Stimulated activated CD4-positive, alpha-beta T cell treated with anti-CD3 and anti-CD28 coated beads, Interleukin-12 subunit alpha, Interleukin-12 subunit beta, amount 100 ng/mL, for 48 hours (primary cell): ENCODE data around the gene MIPEP.
A peak's percentile ranks its signal among the peaks of the same experiment; 100 is the strongest.

Experiments used
- DNase-seq, 3 donors: peaks; one replicate each; pipeline ENCODE4 v3.0.0-alpha.2; 2020; ENCODE audit warnings: low read depth in 2 of 3, low spot score in 1 of 3

MIPEP gene

DNA sequence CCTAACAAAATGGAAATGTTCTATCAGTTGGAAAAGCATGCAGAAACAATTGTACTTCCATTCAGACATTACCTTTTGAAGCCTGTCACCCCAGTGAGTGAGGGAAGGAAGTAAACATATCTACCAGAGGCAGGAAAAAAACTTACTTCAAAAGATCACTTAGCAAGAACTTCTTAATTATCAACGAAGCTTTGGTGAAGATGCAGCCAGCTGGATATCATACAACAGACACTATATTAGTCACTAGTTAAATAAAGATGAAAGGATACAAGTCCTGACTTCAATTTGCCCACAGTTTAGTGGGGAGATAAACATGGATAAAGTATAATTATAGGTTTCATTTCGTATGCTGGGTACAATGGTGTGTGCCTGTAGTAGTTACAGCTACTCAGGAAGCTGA, 170.2 kb downstream of the MIPEP start:
- DNase-seq: no peak

DNA sequence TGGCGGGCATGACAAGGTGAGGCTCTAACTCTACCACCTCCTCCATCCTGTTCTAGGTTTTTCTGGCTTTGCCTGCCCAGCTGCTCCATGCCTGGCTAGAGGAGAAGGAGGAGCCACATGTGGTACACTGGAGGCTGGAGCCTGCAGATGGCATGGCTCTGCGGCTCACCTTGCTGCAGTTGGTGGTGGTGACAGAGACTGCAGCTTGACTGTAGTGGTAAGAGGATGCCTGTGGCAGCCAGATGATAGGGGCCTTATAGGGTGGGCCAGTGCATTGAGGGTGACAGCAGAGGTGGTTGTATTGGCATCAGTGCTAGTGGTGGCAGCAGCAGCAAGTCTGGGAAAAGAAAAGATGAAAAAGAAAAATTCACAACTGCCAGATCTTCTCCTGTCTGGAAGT, 172.8 kb downstream of the MIPEP start:
- no peak for DNase-seq

DNA sequence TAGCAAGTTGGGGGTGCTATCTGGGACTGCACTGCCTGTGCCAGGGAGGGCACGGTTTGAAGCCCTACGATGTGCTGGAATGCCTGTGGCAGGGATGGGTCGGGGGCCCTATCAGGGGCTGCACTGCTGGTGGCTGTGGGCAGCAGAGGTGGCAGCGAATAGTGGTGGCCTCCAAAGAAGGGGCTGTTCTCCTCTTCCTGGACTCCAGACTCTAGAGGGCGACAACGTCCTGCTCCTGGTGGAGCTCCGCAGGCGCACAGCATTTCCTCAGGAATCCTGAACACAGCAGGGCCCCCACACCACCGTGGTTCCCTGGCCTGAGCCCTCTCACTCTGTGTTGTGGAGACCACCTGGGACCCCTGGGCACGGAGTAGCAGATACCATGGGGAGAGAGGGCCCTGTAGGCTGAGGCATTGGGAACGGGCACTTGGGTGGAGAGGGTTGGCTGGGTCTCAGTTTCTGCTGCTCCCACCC, 173.4 kb downstream of the MIPEP start:
- peak in 1 of 3 donors; percentile 15 for DNase-seq

- no peak for DNase-seq
These were observed 174.0 kb downstream of the MIPEP start for GRCh38 chr13:23715092-23715761.

DNA sequence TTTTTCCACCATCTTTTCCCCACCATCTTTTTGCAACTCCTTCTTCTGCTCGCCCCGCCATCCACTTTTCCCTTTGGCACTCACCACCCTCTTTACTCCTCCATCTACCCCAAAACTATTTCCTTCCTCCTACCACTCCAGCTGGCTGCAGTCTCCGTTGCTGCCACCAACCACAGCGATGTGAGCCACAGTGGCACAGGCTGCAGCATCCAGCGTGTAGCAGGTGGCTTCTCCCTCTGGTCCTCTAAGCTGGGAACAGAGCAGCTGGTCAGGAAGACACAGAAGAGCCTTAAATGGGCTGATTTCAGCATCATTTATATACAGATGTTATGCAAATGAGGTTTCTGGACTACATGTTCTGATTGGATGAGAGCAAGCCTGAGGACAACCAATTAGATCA, 174.5 kb downstream of the MIPEP start:
- DNase-seq: no peak

DNA sequence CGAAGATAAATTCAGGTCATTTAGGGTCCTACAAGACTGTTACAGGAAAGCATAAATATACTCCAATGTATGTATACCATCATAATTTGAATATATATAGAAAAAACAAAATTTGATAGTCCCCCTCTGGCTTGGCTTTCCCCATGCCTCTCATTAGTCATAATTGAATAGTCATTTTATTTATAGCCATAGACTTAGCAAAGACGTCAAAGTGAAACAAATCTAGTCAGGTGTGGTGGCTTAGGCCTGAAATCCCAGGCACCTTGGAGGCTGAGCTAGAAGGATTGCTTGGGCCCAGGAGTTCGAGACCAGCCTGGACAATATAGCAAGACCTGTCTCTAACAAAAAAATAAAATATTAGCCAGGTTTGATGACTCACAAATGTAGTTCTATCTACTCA, 177.8 kb downstream of the MIPEP start:
- DNase-seq: no peak

DNA sequence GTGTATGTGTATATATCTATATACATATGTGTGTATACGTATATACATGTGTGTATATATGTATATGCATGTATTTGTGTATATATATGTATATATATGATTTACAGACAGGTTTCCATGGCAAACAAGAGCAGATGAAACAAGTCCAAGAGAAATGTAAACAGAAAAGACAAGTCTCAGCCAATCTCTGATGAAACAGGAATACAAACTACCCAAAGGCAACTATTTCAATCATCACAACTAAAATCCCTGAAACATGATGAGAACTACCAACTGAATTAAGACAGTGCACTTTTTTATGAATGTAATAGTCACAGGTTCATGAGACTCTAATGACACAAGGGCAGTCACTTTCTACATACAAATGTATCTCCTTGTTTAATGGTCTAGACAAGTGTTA, 178.8 kb downstream of the MIPEP start:
- DNase-seq: no peak

DNA sequence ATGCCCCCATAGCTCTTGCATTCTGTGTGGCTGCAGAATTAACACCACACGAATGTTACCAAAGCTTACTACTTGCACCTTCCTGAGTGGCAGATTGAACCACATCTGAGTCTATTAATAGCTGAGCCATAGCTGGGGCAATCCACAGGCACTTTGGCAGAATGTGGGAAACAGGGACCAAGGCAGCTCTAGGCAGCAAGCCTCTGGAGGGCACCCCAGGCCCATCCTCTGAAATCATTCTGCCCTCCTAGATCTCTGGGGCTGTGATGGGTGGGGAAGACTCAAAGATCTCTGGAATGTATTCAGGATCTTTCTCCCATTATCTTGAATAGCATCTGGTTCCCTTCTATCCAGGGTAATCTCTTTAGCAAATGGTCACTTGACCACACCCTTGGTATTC, 179.7 kb downstream of the MIPEP start:
- DNase-seq: no peak

DNA sequence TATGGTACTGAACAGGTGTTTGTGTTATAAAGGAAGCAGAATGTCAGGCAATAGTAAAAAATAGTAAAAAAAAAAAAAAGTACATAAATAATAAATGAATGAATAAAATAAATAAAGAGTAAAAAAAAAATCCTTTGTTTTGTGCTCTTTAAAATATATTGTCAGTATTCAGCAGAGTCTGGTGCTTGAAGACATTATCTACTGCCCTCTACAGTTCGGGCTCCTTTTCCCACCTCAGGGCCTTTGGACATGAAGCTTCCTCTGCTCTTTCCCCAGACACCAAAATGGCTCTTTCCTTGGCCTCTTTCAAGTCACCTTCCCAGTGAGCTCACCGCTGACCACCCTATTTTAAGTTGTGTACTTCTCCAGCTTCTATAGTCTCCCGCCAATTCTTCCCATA, 181.5 kb downstream of the MIPEP start:
- DNase-seq: no peak

DNA sequence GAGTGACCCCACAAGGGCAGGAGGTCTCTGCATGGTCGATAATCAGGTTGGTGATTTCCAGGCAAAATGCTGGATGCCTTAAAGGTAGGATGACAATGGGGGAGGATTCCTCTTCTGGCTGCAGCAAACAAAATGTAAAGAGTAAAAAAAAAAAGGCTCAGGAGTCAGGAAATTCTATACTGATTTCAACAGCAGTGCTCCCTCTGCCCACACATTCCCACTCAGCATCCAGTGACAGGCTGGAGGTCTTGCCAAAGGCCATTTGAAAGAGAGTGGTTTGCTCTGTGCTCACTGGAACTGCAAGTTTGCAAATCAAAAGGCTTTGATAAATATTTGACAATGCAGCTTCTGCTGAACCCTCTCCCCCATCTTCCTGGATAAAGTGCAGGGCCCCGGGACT, 183.6 kb downstream of the MIPEP start:
- no peak for DNase-seq

- DNase-seq: no peak
These were observed 185.8 kb downstream of the MIPEP start for GRCh38 chr13:23703246-23703860.

DNA sequence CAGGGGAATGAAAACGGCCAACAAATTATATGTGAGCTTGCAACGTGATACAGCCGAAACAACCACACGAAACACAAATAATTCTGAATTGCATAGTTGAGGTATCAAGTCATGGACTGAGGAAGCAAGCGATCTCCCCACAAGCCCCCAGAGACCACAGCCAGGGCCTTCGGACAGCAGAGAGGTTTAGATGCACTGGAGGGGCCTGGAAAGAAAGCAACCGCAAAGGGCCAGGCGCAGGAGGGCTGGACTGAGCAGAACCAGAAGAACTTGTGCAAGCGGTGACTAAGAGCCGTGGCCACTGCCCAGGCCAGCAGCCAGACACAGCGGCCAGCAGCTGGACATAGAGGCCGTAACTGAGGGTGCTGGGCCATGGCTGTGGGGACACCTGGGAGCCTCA, 187.6 kb downstream of the MIPEP start:
- DNase-seq: no peak

DNA sequence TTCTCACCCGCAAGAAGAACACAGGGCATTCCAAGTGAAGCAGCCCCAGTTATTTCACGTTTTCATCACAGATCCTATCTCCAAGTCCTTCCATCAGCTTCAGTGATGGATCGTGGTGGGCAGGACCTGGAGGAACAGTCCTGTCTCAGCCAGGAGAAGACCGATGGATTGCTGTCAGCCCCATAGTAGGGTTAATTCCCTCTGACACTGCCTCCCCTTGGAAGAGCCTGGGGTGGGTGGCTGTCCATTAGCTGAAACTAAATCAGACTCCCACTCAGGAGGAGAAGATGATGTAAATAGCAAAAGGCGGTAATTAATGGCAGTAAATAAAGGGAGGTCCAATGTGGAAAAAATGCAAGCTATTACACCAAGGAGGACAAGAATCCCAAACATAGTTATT, 188.0 kb downstream of the MIPEP start:
- DNase-seq: no peak

- DNase-seq: no peak
These were observed 189.9 kb downstream of the MIPEP start for GRCh38 chr13:23699271-23699670.

DNA sequence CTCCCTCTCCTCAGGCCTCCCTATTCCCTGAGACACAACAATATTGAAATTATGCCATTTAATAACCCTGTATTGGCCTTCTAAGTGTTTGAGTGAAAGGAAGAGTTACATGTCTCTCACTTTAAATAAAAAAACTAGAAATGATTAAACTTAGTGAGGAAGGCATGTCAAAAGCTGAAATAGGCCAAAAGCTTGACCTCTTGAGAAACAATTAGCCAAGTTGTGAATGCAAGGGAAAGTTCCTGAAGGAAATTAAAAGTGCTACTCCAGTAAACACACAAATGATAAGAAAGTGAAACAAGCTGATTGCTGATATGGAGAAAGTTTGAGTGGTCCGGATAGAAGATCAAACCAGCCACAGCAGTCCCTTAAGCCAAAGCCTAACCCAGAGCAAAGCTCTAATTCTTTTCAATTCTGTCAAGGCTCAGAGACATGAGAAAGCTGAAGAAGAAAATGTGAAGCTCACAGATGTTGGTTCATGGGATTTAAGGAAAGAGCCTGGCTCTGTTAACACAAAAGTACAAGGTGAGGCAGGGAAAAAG, 191.4 kb downstream of the MIPEP start:
- no peak for DNase-seq

GRCh38 chr13:23696610-23697009, 192.6 kb downstream of the MIPEP start:
- DNase-seq: no peak

DNA sequence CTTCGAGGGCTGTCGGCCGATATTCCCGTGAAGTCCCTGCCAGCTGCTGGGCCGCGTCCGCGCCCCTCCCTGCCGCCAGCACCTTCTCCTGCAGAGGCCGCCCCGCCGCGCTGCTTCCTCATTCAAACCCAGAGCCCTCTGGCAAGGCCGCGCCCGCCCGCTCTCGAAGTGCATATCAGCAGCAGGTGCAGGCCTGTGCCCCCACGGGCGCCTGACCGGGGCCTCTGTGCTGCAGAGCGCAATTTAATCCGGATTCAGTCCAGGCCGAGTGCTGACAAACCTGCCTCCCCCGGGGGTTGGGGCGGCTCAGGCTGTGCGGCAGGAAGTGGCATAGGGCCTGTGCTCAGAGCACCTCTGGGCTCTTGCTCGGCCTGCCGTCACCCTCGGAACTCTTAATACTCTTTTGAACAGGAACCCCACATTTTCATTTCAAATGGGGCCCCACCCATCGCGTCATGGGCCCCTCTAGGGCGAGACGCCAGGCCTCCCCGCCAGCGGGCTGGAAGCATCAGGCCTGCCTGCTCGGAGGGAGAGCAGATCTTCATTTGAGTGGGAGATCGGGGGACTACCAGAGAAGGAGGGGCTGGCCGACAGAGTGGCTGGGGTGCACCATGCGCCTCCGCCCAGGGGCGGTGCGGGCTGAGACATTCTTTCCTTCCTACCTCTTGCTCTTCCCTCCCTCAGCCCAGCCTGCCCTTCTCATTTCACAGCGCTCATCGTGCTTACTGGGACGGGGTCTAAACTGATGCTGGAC, 193.3 kb downstream of the MIPEP start:
- DNase-seq: peak; percentile 18 to 28 (median 27)

- no peak for DNase-seq
These were observed 194.0 kb downstream of the MIPEP start for GRCh38 chr13:23695196-23695595.

GRCh38 chr13:23692816-23693215, 196.4 kb downstream of the MIPEP start:
- no peak for DNase-seq

GRCh38 chr13:23690668-23691067, 198.5 kb downstream of the MIPEP start:
- DNase-seq: no peak

DNA sequence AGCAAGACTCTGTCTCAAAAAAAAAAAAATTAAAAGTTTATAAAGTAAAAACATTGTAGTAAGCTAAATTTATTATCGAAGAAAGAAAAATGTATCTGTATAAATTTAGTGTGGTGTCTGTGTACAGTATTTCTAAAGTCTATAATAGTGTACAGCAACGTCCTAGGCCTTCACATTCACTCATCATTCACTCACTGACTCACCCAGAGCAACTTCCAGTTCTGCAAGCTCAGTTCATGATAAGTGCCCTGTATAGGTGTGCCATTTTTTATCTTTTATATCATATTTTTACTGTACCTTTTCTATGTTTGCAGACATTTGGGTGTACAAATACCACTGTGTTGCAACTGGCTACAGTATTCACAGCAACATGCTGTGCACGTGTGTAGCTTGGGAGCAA, 200.9 kb downstream of the MIPEP start:
- no peak for DNase-seq

GRCh38 chr13:23687614-23688013, 201.6 kb downstream of the MIPEP start:
- DNase-seq: no peak
